HL-60 (cell line): ENCODE data around the gene AMMECR1.

ENCODE experiments used
- GABPA ChIP-seq: IDR thresholded peaks from 2 replicates; pipeline ENCODE4 v1.6.1; 2012; ENCODE audit warnings: low read depth
- POLR2AphosphoS5 ChIP-seq: IDR thresholded peaks from 2 replicates; pipeline ENCODE4 v1.6.1; 2012; ENCODE audit warnings: low read depth
- SPI1 ChIP-seq: IDR thresholded peaks from 2 replicates; pipeline ENCODE4 v1.6.1; 2012; ENCODE audit warnings: low read depth, mild to moderate bottlenecking, borderline replicate concordance
- TF ChIP-seq, protein P1 (sequence below): IDR thresholded peaks from 2 replicates; pipeline ENCODE4 v1.6.1; 2012; ENCODE audit warnings: low read depth; ENCODE audit not compliant: insufficient replicate concordance
- TF ChIP-seq, protein P2 (sequence below): IDR thresholded peaks from one replicate; pipeline ENCODE4 v1.5.1; 2011; ENCODE audit warnings: low read length, control low read depth, inconsistent platforms; ENCODE audit not compliant: insufficient read depth

DNA sequence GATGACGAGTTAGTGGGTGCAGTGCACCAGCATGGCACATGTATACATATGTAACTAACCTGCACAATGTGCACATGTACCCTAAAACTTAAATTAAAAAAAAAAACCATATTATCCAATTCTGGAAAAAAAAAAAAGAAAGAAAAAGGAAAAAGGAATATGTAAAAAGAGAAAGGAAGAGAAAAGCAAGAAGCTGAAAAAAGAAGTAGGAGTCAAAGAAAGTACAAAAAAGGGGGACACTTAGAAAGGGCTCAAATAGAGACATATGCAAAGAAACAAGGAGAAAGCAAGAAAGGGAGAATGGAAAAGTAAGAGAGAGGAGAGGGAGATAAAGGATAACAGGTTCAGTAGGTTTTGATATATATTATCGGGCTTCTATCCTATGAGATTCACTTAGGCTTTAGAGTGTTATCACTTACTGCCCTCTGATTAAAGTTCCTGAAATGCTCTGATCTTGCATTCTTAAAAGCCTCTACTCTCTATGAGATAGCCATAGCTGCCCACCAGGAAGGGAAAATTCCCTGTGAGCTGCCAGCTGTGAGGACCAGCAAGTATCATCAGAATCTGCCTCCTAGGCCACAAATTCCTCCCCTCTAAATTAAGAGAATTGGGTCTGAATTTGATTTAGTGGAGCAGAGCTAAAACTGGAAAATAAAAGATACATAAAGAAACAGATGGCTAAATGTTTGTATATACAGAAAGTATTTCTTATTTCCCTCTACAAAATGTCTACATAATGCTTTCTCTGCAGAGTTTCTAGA is 95.2 kb downstream of the AMMECR1 start:
- TF ChIP-seq POLR2AphosphoS5 (no peak), GABPA (no peak), SPI1 (no peak)
- TF ChIP-seq, protein P1, sequence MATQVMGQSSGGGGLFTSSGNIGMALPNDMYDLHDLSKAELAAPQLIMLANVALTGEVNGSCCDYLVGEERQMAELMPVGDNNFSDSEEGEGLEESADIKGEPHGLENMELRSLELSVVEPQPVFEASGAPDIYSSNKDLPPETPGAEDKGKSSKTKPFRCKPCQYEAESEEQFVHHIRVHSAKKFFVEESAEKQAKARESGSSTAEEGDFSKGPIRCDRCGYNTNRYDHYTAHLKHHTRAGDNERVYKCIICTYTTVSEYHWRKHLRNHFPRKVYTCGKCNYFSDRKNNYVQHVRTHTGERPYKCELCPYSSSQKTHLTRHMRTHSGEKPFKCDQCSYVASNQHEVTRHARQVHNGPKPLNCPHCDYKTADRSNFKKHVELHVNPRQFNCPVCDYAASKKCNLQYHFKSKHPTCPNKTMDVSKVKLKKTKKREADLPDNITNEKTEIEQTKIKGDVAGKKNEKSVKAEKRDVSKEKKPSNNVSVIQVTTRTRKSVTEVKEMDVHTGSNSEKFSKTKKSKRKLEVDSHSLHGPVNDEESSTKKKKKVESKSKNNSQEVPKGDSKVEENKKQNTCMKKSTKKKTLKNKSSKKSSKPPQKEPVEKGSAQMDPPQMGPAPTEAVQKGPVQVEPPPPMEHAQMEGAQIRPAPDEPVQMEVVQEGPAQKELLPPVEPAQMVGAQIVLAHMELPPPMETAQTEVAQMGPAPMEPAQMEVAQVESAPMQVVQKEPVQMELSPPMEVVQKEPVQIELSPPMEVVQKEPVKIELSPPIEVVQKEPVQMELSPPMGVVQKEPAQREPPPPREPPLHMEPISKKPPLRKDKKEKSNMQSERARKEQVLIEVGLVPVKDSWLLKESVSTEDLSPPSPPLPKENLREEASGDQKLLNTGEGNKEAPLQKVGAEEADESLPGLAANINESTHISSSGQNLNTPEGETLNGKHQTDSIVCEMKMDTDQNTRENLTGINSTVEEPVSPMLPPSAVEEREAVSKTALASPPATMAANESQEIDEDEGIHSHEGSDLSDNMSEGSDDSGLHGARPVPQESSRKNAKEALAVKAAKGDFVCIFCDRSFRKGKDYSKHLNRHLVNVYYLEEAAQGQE = no peak
- TF ChIP-seq, protein P2, sequence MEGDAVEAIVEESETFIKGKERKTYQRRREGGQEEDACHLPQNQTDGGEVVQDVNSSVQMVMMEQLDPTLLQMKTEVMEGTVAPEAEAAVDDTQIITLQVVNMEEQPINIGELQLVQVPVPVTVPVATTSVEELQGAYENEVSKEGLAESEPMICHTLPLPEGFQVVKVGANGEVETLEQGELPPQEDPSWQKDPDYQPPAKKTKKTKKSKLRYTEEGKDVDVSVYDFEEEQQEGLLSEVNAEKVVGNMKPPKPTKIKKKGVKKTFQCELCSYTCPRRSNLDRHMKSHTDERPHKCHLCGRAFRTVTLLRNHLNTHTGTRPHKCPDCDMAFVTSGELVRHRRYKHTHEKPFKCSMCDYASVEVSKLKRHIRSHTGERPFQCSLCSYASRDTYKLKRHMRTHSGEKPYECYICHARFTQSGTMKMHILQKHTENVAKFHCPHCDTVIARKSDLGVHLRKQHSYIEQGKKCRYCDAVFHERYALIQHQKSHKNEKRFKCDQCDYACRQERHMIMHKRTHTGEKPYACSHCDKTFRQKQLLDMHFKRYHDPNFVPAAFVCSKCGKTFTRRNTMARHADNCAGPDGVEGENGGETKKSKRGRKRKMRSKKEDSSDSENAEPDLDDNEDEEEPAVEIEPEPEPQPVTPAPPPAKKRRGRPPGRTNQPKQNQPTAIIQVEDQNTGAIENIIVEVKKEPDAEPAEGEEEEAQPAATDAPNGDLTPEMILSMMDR = no peak
